ENCODE data around the gene GNB5.
"Not testable (repeated sequence)": the region's sequence is repeated elsewhere in the genome, so short reads cannot be mapped to it uniquely, and the experiment has no call there.

GNB5 gene

GRCh38 chr15:52191207-52191606, at the start of gene GNB5:
TSS of gene GNB5 (minus strand) at chr15:52191392. CDS start at chr15:52184676, 6,716 bp downstream.
- DNase-seq = no peak

GRCh38 chr15:52240166-52240565, 49.0 kb upstream of the GNB5 start:
- DNase-seq = no peak

GRCh38 chr15:52238989-52239525, 47.9 kb upstream of the GNB5 start:
- not testable (repeated sequence) for DNase-seq

GRCh38 chr15:52238149-52238548, 47.0 kb upstream of the GNB5 start:
- DNase-seq = no peak

- no peak for DNase-seq
Measured at GRCh38 chr15:52236013-52236412, 44.8 kb upstream of the GNB5 start.

- DNase-seq = no peak
Measured at GRCh38 chr15:52234596-52235541, 43.7 kb upstream of the GNB5 start.

- no peak for DNase-seq
Measured at GRCh38 chr15:52233405-52233804, 42.2 kb upstream of the GNB5 start.

GRCh38 chr15:52232327-52232726, 41.1 kb upstream of the GNB5 start:
- DNase-seq = no peak

- no peak for DNase-seq
Measured at GRCh38 chr15:52230073-52230472, 38.9 kb upstream of the GNB5 start.

GRCh38 chr15:52228921-52229320, 37.7 kb upstream of the GNB5 start:
- DNase-seq = no peak

- peak; percentile 60 for DNase-seq
Measured at GRCh38 chr15:52227456-52227855, 36.3 kb upstream of the GNB5 start.

- no peak for DNase-seq
Measured at GRCh38 chr15:52225230-52225629, 34.0 kb upstream of the GNB5 start.

GRCh38 chr15:52224211-52224610, 33.0 kb upstream of the GNB5 start:
- no peak for DNase-seq

- DNase-seq = no peak
Measured at GRCh38 chr15:52221730-52222129, 30.5 kb upstream of the GNB5 start.

- DNase-seq = no peak
Measured at GRCh38 chr15:52220937-52221660, 29.9 kb upstream of the GNB5 start.

- DNase-seq = no peak
Measured at GRCh38 chr15:52220251-52220650, 29.1 kb upstream of the GNB5 start.

- no peak for DNase-seq
Measured at GRCh38 chr15:52218816-52219215, 27.6 kb upstream of the GNB5 start.

- no peak for DNase-seq
Measured at GRCh38 chr15:52218371-52218770, 27.2 kb upstream of the GNB5 start.

GRCh38 chr15:52217186-52217585, 26.0 kb upstream of the GNB5 start:
- no peak for DNase-seq

GRCh38 chr15:52214553-52214952, 23.4 kb upstream of the GNB5 start:
- no peak for DNase-seq

- no peak for DNase-seq
Measured at GRCh38 chr15:52213206-52213605, 22.0 kb upstream of the GNB5 start.

- DNase-seq = peak; percentile 54
Measured at GRCh38 chr15:52208306-52208946, 17.2 kb upstream of the GNB5 start.

- DNase-seq = no peak
Measured at GRCh38 chr15:52207191-52207590, 16.0 kb upstream of the GNB5 start.

Measured in right forelimb (tissue), 1 donor.